GM23248 (cell line): ENCODE results near the gene IFT81.

ENCODE experiments used
- EZH2 ChIP-seq: fragments of 200-600 bp; sonication (generic); IDR thresholded peaks from 2 replicates; pipeline ENCODE4 v1.6.1; 2018; ENCODE audit warnings: antibody characterized with exemption, mild to moderate bottlenecking; ENCODE audit not compliant: insufficient read depth, poor library complexity, severe bottlenecking
- EZH2phosphoT487 ChIP-seq: fragments of 200-600 bp; sonication (generic); IDR thresholded peaks from 2 replicates; pipeline ENCODE4 v1.6.1; 2018; ENCODE audit warnings: antibody characterized with exemption, moderate library complexity, mild to moderate bottlenecking, low read depth; ENCODE audit not compliant: insufficient read depth

DNA sequence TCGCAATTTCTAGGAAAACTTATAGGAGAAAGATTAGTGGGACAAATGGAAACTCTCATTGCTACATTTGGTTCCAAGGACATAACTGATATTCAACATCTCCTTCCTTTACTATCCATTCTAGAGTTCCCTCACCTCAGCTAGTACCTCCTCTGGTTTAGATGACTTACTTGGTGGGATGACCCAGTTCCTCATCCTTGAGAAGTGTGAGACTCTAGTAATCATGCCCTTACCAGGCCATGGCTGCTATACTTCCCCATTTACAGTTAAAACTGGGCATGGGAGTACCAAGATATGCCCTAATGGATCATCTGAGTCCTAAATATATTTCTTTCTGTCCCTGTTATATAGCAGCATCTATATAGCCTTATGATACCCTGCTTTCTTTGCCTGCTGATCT is 58.1 kb downstream of the IFT81 start:
- TF ChIP-seq EZH2phosphoT487 (no peak), EZH2 (no peak)
